Measurements from ENCODE around the gene HNF4A. TPM values are rescaled to one million over a fixed set of nuclear protein-coding genes. Genes with fewer than 3 reads are reported as not detected.

HNF4A gene
- total RNA-seq, 2 experiments from 2014 or later: not detected

- ChIA-PET CTCF (interaction anchor here (1.4 kb wide), 1 partner anchor 39 kb away, joined by 3 read pairs; no protein-coding TSS in a partner anchor), POLR2A (no interaction called here)
- peaks cover 5% of the 10 kb centered on the region for H3K27me3 Mint-ChIP-seq (ENCODE audit: low read depth)
- DNase-seq: no peak
- no peaks in the 10 kb centered on the region for H3K36me3 Mint-ChIP-seq (ENCODE audit: low read depth)
- H3K4me1 Mint-ChIP-seq (ENCODE audit: low read depth): no peaks in the 10 kb centered on the region
- ATAC-seq: no peak
- no peak overlapping the region for H3K27ac Mint-ChIP-seq
- H3K9me3 Mint-ChIP-seq (ENCODE audit: insufficient read depth): no peaks in the 10 kb centered on the region
- H3K4me3 Mint-ChIP-seq: no peak overlapping the region
These were observed 80.3 kb downstream of the HNF4A start for GRCh38 chr20:44435630-44436335.

GRCh38 chr20:44436393-44436792 lies 80.9 kb downstream of the HNF4A start:
- peaks cover 5% of the 10 kb centered on the region for H3K27me3 Mint-ChIP-seq (ENCODE audit: low read depth)
- H3K9me3 Mint-ChIP-seq (ENCODE audit: insufficient read depth): no peaks in the 10 kb centered on the region
- no peaks in the 10 kb centered on the region for H3K4me1 Mint-ChIP-seq (ENCODE audit: low read depth)
- H3K27ac Mint-ChIP-seq: no peak overlapping the region
- no peaks in the 10 kb centered on the region for H3K36me3 Mint-ChIP-seq (ENCODE audit: low read depth)
- DNase-seq (no peak), ATAC-seq (no peak)
- H3K4me3 Mint-ChIP-seq: no peak overlapping the region
- POLR2A ChIA-PET: no interaction called here
- CTCF ChIA-PET: interaction anchor here (1.4 kb wide), 1 partner anchor 40 kb away, joined by 3 read pairs; no protein-coding TSS in a partner anchor

GRCh38 chr20:44437497-44437896 lies 82.0 kb downstream of the HNF4A start:
- no peak for ATAC-seq
- H3K4me3 Mint-ChIP-seq: no peak overlapping the region
- DNase-seq: no peak
- ChIA-PET CTCF (no interaction called here), POLR2A (no interaction called here)
- peaks cover 3% of the 10 kb centered on the region for H3K27me3 Mint-ChIP-seq (ENCODE audit: low read depth)
- no peaks in the 10 kb centered on the region for H3K9me3 Mint-ChIP-seq (ENCODE audit: insufficient read depth)
- H3K4me1 Mint-ChIP-seq (ENCODE audit: low read depth): no peaks in the 10 kb centered on the region
- no peaks in the 10 kb centered on the region for H3K36me3 Mint-ChIP-seq (ENCODE audit: low read depth)
- no peak overlapping the region for H3K27ac Mint-ChIP-seq

- no peak overlapping the region for H3K27ac Mint-ChIP-seq
- ChIA-PET CTCF (no interaction called here), POLR2A (no interaction called here)
- no peaks in the 10 kb centered on the region for H3K4me1 Mint-ChIP-seq (ENCODE audit: low read depth)
- ATAC-seq (no peak), DNase-seq (no peak)
- H3K4me3 Mint-ChIP-seq: no peak overlapping the region
- H3K27me3 Mint-ChIP-seq (ENCODE audit: low read depth): no peaks in the 10 kb centered on the region
- H3K9me3 Mint-ChIP-seq (ENCODE audit: insufficient read depth): no peaks in the 10 kb centered on the region
- no peaks in the 10 kb centered on the region for H3K36me3 Mint-ChIP-seq (ENCODE audit: low read depth)
These were observed 83.3 kb downstream of the HNF4A start for GRCh38 chr20:44438782-44439181.

GRCh38 chr20:44439318-44439717 lies 83.8 kb downstream of the HNF4A start:
- DNase-seq: no peak
- no peak overlapping the region for H3K4me3 Mint-ChIP-seq
- no peaks in the 10 kb centered on the region for H3K4me1 Mint-ChIP-seq (ENCODE audit: low read depth)
- CTCF ChIA-PET: no interaction called here
- no peak for ATAC-seq
- POLR2A ChIA-PET: no interaction called here
- H3K27me3 Mint-ChIP-seq (ENCODE audit: low read depth): no peaks in the 10 kb centered on the region
- no peaks in the 10 kb centered on the region for H3K9me3 Mint-ChIP-seq (ENCODE audit: insufficient read depth)
- H3K36me3 Mint-ChIP-seq (ENCODE audit: low read depth): no peaks in the 10 kb centered on the region
- H3K27ac Mint-ChIP-seq: no peak overlapping the region

GRCh38 chr20:44442298-44443070 lies 87.0 kb downstream of the HNF4A start:
- POLR2A ChIA-PET: no interaction called here

GRCh38 chr20:44445742-44446710 lies 90.5 kb downstream of the HNF4A start:
- Mint-ChIP-seq H3K9me3 (ENCODE audit: insufficient read depth) (no peaks in the 10 kb centered on the region), H3K27me3 (ENCODE audit: low read depth) (peaks cover 3% of the 10 kb centered on the region), H3K4me3 (no peak overlapping the region), H3K4me1 (ENCODE audit: low read depth) (no peaks in the 10 kb centered on the region), H3K36me3 (ENCODE audit: low read depth) (no peaks in the 10 kb centered on the region), H3K27ac (no peak overlapping the region)
- ATAC-seq (no peak), DNase-seq (no peak)
- POLR2A ChIA-PET: no interaction called here
- CTCF ChIA-PET: no interaction called here

More at GRCh38 chr20:44442298-44443070, 87.0 kb downstream of the HNF4A start:
- no peaks in the 10 kb centered on the region for H3K27me3 Mint-ChIP-seq (ENCODE audit: low read depth)
- CTCF ChIA-PET: no interaction called here
- H3K27ac Mint-ChIP-seq: no peak overlapping the region
- no peak for DNase-seq
- H3K36me3 Mint-ChIP-seq (ENCODE audit: low read depth): no peaks in the 10 kb centered on the region
- H3K4me1 Mint-ChIP-seq (ENCODE audit: low read depth): no peaks in the 10 kb centered on the region
- ATAC-seq: no peak
- H3K4me3 Mint-ChIP-seq: no peak overlapping the region
- H3K9me3 Mint-ChIP-seq (ENCODE audit: insufficient read depth): no peaks in the 10 kb centered on the region

GRCh38 chr20:44447827-44448419 lies 92.4 kb downstream of the HNF4A start:
- peaks cover 3% of the 10 kb centered on the region for H3K27me3 Mint-ChIP-seq (ENCODE audit: low read depth)
- CTCF ChIA-PET: no interaction called here
- H3K4me1 Mint-ChIP-seq (ENCODE audit: low read depth): no peaks in the 10 kb centered on the region
- H3K36me3 Mint-ChIP-seq (ENCODE audit: low read depth): no peaks in the 10 kb centered on the region
- ATAC-seq: no peak
- no peak overlapping the region for H3K4me3 Mint-ChIP-seq
- H3K9me3 Mint-ChIP-seq (ENCODE audit: insufficient read depth): no peaks in the 10 kb centered on the region
- no peak overlapping the region for H3K27ac Mint-ChIP-seq
- POLR2A ChIA-PET: no interaction called here
- DNase-seq: no peak

- Mint-ChIP-seq H3K4me1 (ENCODE audit: low read depth) (no peaks in the 10 kb centered on the region), H3K27ac (no peak overlapping the region), H3K4me3 (no peak overlapping the region), H3K9me3 (ENCODE audit: insufficient read depth) (no peaks in the 10 kb centered on the region), H3K36me3 (ENCODE audit: low read depth) (no peaks in the 10 kb centered on the region), H3K27me3 (ENCODE audit: low read depth) (peaks cover 3% of the 10 kb centered on the region)
- no peak for ATAC-seq
- ChIA-PET CTCF (interaction anchor here (1.6 kb wide), 1 partner anchor 230 kb away, joined by 6 read pairs; no protein-coding TSS in a partner anchor), POLR2A (no interaction called here)
- peak; percentile 36 for DNase-seq
These were observed 93.5 kb downstream of the HNF4A start for GRCh38 chr20:44448753-44449546.

- Mint-ChIP-seq H3K27ac (no peak overlapping the region), H3K36me3 (ENCODE audit: low read depth) (no peaks in the 10 kb centered on the region), H3K4me3 (no peak overlapping the region), H3K27me3 (ENCODE audit: low read depth) (peaks cover 3% of the 10 kb centered on the region), H3K4me1 (ENCODE audit: low read depth) (no peaks in the 10 kb centered on the region), H3K9me3 (ENCODE audit: insufficient read depth) (no peaks in the 10 kb centered on the region)
- ATAC-seq: no peak
- POLR2A ChIA-PET: interaction anchor here (0.5 kb wide), 1 partner anchor 12 kb away, joined by 4 read pairs; no protein-coding TSS in a partner anchor
- DNase-seq: no peak
- CTCF ChIA-PET: interaction anchor here (1.0 to 1.6 kb wide), 4 partner anchors 12 to 297 kb away, joined by 3 to 6 read pairs (median 4); no protein-coding TSS in a partner anchor
These were observed 94.4 kb downstream of the HNF4A start for GRCh38 chr20:44449864-44450263.
